ENCODE results near the gene IMMP2L. TPM values are rescaled to one million over a fixed set of nuclear protein-coding genes. Genes with fewer than 3 reads are reported as not detected.

IMMP2L gene
- total and polyA plus RNA-seq, 4 donors, result 7.3 to 21.1 (median 12.4) TPM

GRCh38 chr7:110835218-110835617 is 727.1 kb downstream of the IMMP2L start:
- no peaks in the 10 kb centered on the region for H3K36me3 ChIP-seq (ENCODE audit: control insufficient read depth in 4 of 4, insufficient read depth in 3 of 4, low read depth in 1 of 4, low read length in 3 of 4)
- no peak overlapping the region for H3K27ac ChIP-seq (ENCODE audit: low read depth in 1 of 2, low read length in 2 of 2)
- TF ChIP-seq, protein P1, sequence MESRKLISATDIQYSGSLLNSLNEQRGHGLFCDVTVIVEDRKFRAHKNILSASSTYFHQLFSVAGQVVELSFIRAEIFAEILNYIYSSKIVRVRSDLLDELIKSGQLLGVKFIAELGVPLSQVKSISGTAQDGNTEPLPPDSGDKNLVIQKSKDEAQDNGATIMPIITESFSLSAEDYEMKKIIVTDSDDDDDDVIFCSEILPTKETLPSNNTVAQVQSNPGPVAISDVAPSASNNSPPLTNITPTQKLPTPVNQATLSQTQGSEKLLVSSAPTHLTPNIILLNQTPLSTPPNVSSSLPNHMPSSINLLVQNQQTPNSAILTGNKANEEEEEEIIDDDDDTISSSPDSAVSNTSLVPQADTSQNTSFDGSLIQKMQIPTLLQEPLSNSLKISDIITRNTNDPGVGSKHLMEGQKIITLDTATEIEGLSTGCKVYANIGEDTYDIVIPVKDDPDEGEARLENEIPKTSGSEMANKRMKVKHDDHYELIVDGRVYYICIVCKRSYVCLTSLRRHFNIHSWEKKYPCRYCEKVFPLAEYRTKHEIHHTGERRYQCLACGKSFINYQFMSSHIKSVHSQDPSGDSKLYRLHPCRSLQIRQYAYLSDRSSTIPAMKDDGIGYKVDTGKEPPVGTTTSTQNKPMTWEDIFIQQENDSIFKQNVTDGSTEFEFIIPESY (IDR thresholded peaks at IDR 0.05), result no peak
- TF ChIP-seq RAD21 (IDR thresholded peaks at IDR 0.05), result no peak
- TF ChIP-seq CTCF (IDR thresholded peaks at IDR 0.05; ENCODE audit: low read depth, low read length, missing input control), result no peak
- no peak for TF ChIP-seq GABPA (IDR thresholded peaks at IDR 0.05 in 1 of 2, conservative IDR thresholded peaks at IDR 0.05 in 1 of 2)
- no peak for TF ChIP-seq FOXA1 (IDR thresholded peaks at IDR 0.05)
- TF ChIP-seq JUND (IDR thresholded peaks at IDR 0.05), result no peak
- TF ChIP-seq MAX (IDR thresholded peaks at IDR 0.05), result no peak
- TF ChIP-seq, protein P2, sequence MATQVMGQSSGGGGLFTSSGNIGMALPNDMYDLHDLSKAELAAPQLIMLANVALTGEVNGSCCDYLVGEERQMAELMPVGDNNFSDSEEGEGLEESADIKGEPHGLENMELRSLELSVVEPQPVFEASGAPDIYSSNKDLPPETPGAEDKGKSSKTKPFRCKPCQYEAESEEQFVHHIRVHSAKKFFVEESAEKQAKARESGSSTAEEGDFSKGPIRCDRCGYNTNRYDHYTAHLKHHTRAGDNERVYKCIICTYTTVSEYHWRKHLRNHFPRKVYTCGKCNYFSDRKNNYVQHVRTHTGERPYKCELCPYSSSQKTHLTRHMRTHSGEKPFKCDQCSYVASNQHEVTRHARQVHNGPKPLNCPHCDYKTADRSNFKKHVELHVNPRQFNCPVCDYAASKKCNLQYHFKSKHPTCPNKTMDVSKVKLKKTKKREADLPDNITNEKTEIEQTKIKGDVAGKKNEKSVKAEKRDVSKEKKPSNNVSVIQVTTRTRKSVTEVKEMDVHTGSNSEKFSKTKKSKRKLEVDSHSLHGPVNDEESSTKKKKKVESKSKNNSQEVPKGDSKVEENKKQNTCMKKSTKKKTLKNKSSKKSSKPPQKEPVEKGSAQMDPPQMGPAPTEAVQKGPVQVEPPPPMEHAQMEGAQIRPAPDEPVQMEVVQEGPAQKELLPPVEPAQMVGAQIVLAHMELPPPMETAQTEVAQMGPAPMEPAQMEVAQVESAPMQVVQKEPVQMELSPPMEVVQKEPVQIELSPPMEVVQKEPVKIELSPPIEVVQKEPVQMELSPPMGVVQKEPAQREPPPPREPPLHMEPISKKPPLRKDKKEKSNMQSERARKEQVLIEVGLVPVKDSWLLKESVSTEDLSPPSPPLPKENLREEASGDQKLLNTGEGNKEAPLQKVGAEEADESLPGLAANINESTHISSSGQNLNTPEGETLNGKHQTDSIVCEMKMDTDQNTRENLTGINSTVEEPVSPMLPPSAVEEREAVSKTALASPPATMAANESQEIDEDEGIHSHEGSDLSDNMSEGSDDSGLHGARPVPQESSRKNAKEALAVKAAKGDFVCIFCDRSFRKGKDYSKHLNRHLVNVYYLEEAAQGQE (IDR thresholded peaks at IDR 0.05), result no peak
- no peak for TF ChIP-seq TAF1 (conservative IDR thresholded peaks at IDR 0.05)
- TF ChIP-seq EGR1 (IDR thresholded peaks at IDR 0.05; ENCODE audit: low read depth in 2 of 2), result no peak
- H3K4me1 ChIP-seq (ENCODE audit: control insufficient read depth in 4 of 4, insufficient read depth in 4 of 4, low read length in 3 of 4), result no peaks in the 10 kb centered on the region
- no peak for DNase-seq (ENCODE audit: low spot score)
- H3K4me3 ChIP-seq (ENCODE audit: low read depth in 1 of 3, low read length in 3 of 3), result no peak overlapping the region
- H3K9me3 ChIP-seq (ENCODE audit: control insufficient read depth in 4 of 4, low read length in 3 of 4), result no peaks in the 10 kb centered on the region
- no peaks in the 10 kb centered on the region for H3K27me3 ChIP-seq (ENCODE audit: control insufficient read depth in 4 of 4, insufficient read depth in 4 of 4, low read length in 3 of 4)
- 34% methylated on average over 1 of the region's 1 CpG for WGBS
- no peak overlapping the region for H3K9ac ChIP-seq (ENCODE audit: low read depth in 1 of 2, low read length in 2 of 2)

- no peak for DNase-seq (ENCODE audit: low spot score)
- TF ChIP-seq YY1 (IDR thresholded peaks at IDR 0.05), result no peak
- TF ChIP-seq RXRA (IDR thresholded peaks at IDR 0.05), result no peak
- TF ChIP-seq RAD21 (IDR thresholded peaks at IDR 0.05), result no peak
- no peak for TF ChIP-seq HNF4G (IDR thresholded peaks at IDR 0.05)
- no peak for TF ChIP-seq GABPA (IDR thresholded peaks at IDR 0.05 in 1 of 2, conservative IDR thresholded peaks at IDR 0.05 in 1 of 2)
- no peak for TF ChIP-seq EGR1 (IDR thresholded peaks at IDR 0.05; ENCODE audit: low read depth in 2 of 2)
- TF ChIP-seq CTCF (IDR thresholded peaks at IDR 0.05; ENCODE audit: low read depth, low read length, missing input control), result no peak
- TF ChIP-seq TAF1 (conservative IDR thresholded peaks at IDR 0.05), result no peak
- no peak for TF ChIP-seq NR2F2 (IDR thresholded peaks at IDR 0.05)
- no peak for TF ChIP-seq MAX (IDR thresholded peaks at IDR 0.05)
- no peak for TF ChIP-seq FOXA2 (IDR thresholded peaks at IDR 0.05)
- TF ChIP-seq, protein P1 (IDR thresholded peaks at IDR 0.05), result no peak
- Histone ChIP-seq H3K27ac (ENCODE audit: low read depth in 1 of 2, low read length in 2 of 2) (no peak overlapping the region), H3K4me1 (ENCODE audit: control insufficient read depth in 4 of 4, insufficient read depth in 4 of 4, low read length in 3 of 4) (no peaks in the 10 kb centered on the region), H3K27me3 (ENCODE audit: control insufficient read depth in 4 of 4, insufficient read depth in 4 of 4, low read length in 3 of 4) (no peaks in the 10 kb centered on the region), H3K4me3 (ENCODE audit: low read depth in 1 of 3, low read length in 3 of 3) (no peak overlapping the region), H3K9ac (ENCODE audit: low read depth in 1 of 2, low read length in 2 of 2) (no peak overlapping the region), H3K9me3 (ENCODE audit: control insufficient read depth in 4 of 4, low read length in 3 of 4) (no peaks in the 10 kb centered on the region), H3K36me3 (ENCODE audit: control insufficient read depth in 4 of 4, insufficient read depth in 3 of 4, low read depth in 1 of 4, low read length in 3 of 4) (no peaks in the 10 kb centered on the region)
- WGBS, result 84% methylated on average over 3 of the region's 3 CpGs
Observed at GRCh38 chr7:110831419-110831818, 730.9 kb downstream of the IMMP2L start.

Measured in liver (tissue), 9 donors.